Stimulated activated CD8-positive, alpha-beta memory T cell treated with anti-CD3 and anti-CD28 coated beads, Interleukin-15, amount 100 ng/mL, for 4 hours (primary cell): Measurements from ENCODE around the gene ZNF492.
"Not testable (repeated sequence)": the region's sequence is repeated elsewhere in the genome, so short reads cannot be mapped to it uniquely, and the experiment has no call there.

ENCODE experiments used
- DNase-seq, 2 donors: peaks; one replicate each; pipeline ENCODE4 v3.0.0-alpha.2; 2020; ENCODE audit warnings: low read depth in 2 of 2

Gene ZNF492

DNA sequence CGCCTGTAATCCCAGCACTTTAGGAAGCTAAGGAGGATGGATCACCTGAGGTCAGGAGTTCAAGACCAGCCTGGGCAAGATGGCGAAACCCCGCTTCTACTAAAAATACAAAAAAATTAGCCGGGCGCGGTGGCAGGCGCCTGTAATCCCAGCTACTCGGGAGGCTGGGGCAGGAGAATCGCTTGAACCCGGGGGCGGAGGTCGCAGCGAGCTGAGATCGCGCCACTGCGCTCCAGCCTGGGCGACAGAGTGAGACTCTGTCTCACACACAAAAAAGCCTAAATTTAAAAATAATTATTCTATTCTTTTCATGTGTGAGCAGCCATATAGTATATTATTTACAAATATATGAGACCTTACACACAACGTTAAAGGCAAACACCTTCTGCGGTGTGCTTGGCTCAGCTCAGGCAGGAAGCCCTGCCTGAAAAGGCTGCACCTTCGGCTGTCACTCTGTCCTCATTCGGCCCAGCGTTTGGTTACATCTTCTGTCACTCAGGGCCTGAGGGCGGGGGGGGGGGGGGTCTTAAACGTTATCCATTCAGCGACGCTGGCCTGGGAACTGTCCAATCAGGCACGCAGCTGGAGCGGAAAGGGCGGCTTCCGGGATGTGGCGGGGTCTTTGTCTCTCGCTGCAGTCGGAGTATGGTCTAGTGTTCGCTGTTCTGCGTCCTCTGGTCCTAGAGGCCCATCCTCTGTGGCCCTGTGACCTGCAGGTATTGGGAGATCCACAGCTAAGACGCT lies at the start of gene ZNF492:
ZNF492 (plus strand) TSS at position 619 of the 744 bp plus-strand sequence. CDS start 19,076 bp downstream, outside the sequence.
- peak; percentile 49 to 63 for DNase-seq

DNA sequence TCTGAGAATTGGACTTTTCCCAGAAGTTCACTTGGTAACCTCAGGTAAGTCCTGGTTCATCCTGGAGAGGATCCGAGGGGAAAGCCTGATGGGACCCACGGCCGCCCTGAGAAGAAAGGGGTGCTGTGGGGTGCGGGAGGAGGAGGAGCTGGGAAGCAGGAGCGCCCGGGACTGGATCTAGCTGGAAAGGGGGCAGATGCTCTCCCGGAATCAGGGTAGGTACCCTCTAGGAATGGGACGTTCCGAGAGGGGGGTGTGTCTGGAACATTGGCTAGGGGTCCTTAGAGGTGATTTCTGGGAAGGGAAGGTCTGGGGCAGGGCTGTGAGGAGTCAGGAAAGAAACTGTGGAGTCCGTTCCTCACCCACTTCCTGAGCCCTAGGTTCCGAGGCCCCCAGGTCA lies 38.7 kb upstream of the ZNF492 start:
- no peak for DNase-seq

DNA sequence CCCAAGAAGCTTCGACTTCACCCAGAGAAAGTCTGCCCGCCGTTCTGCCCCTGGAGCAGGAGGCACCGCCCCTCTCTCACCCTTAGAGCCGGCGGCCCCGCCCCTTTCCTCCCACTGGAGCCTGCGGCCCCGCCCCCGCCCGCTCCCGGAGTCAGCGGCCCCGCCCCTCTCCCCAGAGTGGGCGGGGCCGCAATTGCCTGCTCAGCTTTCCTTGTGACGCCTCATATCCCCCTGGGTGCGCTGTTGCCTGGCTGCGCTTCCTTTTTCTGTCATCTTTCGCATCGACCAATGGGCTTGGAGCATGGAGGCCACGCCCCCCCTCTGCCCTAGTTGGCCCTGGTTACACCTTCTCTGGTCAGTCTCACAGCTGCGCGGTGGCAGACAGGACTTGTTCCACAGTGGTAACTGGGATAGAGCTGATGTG lies 38.2 kb upstream of the ZNF492 start:
- no peak for DNase-seq

DNA sequence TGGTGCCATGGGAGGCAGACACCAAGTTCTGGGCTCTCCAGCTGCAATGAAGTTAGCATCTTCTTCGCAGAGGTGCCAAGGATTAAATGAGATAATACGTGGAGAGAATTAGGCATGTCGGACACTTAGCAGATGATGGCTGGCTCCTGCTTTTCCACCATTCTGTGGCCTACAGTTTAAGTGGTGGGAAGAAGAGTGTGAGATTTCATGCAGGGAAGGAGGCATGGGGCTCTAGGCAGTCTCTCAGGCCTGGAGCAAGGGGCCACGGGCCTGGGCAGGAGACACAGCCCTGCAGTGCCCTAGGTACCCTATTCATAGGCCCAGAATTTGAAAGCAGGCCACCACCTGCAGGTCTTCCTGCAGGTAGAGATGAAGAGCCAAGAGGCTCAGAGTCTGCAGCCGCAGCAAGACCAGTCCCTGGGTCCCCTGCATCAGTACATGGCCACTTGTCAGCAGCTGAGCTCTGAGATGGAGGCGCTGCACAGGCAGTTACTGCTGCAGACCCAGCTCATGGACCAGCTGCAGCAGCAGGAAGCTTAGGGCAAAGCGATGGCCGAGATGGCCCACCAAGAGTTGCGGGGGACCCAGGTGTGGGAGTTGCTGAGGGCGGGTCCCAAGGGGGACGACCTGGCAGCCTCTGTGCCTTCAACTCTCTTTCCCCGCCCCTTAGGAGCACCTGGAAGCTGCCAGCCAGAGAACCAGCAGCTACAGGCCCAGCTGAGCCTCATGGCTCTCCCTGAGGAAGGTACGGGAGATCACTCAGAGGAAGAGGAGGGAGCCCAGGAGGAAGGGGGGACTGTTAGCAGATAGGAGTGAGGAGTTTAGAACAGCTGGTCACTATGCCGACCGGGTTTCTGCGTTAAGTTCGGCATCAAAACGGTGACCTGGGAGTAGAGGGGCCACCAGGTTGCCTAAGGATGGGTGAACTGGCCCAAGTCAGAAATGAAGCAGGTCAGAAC lies 33.2 kb upstream of the ZNF492 start:
- DNase-seq: no peak

DNA sequence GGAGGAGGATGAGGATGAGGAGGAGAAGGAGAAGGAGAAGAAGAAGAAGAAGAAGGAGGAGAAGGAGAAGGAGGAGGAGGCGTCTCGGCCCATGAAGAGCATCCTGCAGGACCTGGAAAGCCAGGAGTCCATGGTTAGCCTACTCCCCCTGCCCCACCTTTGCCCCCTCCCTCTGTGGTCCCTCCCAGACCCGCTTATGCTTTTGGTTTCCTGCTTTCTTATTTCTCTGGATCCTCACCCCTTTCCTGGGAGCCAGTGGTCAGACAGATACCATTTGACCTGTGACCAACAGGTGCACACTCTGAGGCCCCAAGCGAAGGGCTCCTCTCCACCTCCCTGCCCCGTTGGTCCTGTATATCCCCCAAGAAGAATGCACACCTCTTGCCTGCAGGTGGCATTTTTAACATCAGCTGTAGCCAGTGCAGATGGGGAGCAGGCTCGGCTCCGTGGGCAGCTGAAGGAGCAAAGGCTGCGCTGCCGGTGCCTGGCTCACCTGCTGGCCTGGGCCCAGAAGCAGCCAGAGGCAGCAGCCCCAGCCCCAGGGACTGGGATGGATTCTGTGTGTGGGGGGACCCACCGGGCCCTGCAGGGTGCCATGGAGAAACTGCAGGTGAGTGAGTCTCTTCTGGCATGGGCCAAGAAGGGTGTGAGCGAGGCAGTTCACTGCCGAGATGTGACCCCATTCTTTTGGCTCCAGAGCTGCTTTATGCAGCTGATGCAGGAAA lies 32.1 kb upstream of the ZNF492 start:
- DNase-seq: no peak

DNA sequence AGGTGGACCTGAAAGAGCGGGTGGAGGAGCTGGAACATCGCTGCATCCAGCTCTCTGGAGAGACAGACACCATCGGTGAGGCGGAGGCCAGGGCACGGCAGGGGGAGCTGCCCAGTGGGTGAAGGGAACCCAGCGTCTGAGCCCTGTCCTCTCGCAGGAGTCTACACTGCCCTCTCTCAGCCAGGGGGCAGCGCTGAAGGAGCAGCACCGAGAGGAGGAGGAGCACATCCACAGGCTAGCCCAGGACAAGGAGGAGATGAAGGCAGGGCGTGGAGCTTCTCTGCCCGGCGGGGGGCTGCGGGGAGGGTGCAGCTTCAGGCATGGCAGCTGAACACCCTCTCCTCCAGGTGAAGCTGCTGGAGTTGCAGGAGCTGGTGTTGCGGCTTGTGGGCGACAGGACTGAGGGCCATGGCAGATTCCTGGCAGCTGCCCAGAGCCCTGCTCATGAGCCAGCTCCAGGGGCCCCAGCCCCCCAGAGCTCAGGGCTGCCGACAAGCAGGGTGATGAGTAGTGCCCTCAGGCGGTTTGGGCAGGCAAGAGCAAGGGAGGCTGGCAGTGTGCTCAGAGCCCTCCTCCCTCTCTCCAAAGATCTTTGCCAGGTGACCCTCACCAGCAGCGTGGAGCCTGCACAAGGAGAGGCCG lies 31.4 kb upstream of the ZNF492 start:
- no peak for DNase-seq

DNA sequence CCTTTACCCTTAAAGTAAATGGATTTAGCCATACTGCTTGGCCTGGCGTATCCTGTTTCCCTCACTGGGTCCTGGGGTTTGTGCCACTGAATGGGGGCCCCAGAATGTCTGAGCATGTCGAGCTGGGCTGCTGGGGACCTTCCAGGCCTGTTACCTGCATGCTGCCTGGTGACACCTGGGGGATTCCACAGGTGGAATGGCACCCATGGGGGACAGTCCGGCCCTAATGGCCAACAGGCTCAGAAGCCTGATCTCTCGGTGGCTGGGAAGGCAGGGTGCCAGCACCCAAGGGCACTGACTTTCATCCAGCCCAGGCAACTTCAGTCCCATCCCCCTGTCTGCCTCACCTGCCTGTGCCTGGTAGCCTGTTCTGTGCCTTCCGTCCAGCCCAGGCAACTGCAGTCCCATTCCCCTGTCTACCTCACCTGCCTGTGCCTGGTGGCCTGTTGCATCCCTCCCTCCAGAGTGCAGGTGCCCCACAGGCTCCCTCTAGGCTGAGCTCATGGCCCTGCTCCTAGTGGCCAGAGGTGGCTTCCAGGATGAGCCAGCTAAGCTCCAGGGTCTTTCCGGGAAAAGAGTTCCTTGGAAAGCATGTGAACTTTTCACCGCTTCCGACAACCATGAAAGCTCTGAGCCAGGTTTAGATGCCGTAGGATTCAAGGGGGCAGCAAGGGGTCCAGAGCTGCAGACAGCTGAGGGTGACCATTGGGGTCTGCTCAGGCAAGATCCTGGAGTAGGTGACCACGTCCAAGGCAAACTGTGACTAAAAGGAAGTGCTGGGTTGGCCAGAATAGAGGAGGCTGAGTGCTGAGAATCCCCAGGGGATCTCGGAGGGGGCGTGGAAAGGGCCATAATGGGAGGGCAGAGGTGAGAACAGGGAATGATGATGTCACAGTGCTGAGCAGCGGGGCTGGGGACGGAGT lies 30.3 kb upstream of the ZNF492 start:
- no peak for DNase-seq

DNA sequence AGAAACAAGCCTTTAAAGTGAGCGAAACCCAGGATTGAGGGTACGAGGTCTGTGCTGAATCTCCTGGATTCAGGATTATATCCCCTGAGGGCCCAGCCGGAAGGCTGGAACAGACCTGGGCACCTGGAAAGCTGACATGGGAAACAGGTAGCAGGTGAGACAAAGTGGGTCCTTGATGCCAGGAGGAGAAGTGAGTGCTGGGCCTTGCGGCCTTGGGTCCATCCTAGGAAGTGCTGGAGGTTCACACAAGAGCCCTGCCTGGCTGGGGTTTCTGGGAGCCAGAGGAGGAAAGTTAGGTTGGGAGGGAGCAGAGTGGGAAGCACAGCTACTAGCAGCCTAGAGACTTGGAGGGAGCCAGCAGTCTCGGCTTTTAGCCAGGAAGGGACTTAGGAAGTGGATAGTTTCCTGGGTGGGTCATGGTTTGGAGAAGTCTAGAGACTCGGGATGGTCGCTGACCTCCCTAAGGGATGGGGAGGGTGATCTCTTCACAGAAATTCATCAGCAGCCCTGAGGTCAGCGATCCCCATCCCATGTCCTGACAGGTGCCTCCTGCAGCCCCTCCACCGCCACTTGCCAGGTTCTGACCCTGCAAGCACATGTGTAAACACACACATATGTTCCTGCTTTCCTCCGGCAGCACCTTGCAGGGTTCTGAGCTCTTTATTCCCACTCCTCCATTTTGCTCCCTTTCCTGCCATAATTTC lies 29.4 kb upstream of the ZNF492 start:
- no peak for DNase-seq

DNA sequence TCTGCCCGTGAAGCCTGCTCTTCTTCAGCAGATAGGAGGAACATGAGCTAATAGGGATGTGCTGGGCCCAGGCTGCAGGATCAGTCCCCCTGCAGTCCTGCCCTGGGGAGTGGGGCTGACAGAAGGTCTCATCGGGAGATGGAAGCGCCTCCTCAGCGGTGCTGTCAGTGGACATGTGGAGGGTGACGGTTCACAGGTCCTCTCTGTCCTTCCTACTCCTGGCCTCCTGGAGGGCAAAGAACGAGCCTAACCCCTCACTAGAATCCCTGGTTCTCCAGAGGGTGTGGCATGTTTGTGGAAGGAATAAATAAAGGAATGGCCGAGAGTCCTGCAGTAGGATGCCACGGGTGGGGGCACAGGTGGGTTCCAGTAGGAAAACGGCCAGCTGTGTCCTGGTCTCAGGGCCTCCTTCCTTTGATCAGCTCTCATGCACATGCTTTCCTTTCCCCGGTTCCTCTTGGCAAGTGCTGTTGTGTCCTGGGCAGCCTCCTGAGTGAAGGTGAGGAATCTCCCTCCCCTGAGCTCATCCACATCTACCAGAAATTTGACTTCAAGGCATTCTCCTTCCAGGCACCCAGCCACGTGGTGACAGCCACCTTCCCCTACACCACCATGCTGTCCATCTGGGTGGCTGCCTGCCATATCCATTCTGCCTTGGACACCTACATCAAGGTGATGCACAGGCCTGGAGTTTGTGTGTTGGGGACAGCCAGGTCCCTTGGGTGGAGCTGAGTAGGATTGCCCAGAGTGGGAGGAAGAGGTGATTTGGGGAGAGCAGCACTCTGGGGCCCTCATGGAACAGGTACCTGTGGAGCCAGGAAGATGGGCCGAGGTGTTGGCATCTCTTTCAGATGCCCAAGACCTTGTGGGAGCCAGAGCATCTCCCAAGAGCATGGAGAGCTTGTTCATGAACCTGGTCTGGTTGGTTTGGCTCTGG lies 28.6 kb upstream of the ZNF492 start:
- no peak for DNase-seq

DNA sequence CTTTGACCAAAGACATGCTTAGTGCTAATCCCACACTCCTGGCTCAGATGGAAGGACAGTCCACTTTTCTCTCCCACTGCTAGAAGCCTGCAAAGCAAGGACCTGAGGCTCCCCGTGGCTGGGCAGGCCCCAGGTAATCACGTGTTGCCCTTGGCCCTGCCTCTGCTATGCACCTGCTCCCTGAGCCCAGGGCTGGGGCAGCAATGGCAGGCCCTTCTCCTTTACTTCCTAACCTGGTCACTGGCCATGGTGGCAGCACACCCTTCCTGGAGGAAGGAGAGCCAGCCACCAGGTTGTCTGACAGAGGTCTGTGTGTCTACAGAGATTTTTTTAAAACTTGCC lies 27.9 kb upstream of the ZNF492 start:
- DNase-seq: no peak

DNA sequence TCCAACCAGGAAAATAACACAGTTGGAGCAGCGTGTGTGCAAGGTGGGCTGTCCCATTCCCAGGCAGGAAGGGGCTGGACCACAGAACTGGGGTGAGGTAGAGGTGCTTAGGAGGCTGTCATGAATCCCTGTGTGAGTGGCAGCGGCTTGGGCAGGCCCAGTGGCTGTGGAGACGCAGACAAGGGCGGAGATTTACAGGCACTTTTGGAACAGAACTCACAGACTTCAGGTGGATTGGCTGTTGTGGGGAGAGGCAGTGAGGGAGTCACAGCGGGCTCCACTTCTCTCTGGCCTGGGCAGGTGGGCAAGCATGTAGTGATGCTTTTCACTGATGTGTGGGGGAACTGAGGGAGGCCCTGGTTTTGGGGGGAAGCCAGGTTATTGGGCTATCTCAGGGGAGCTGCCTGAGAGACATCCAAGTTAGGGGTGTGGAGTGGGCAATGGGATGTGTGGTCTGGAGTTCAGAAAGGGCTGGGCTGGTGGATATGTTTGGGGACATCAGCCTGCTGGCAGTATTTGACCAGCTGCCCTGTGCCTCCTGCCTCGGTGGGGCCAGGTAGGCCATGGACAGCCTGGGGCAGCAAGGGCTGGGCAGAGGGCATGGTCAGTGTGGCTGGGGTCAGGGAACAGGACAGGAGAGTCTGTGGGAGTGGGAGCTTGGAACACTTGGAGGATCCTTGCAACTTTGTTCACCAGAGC lies 27.0 kb upstream of the ZNF492 start:
- no peak for DNase-seq

DNA sequence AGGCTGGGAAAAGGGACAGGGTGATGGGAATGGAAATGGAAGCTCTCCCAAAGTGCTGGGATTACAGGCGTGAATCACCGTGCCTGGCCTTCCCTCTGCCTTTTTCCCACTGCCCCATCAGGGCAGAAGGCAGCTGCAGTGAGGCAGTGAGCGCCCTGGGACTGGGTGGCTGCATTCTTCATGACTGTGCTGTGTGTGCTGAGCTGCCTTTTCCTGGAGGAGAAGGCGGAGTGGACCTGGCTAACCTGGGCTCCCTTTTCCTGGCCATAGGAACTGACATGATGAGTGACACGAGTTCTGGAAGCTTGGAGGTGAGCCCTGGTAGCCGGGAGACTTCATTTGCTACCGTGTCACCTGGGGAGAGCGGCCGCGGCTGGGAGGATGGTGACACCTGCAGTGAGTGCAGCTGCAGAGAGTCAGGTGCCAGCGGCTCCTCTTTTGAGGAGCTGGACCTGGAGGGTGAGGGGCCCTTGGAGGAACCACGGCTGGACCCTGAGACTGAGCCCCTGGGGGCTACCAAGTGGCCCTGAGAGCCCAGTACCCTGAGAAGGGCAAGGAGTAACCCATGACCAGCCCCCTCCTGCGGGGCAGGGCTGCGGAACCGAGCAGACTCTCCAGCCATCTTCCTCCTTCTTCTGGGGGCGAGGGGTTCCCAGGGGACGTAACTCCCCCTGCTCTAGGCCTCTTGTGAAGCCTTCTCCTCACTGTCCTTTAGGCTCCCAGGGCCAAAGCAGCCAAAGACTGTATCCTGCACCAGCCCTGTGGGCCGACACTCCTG lies 26.3 kb upstream of the ZNF492 start:
- no peak for DNase-seq

DNA sequence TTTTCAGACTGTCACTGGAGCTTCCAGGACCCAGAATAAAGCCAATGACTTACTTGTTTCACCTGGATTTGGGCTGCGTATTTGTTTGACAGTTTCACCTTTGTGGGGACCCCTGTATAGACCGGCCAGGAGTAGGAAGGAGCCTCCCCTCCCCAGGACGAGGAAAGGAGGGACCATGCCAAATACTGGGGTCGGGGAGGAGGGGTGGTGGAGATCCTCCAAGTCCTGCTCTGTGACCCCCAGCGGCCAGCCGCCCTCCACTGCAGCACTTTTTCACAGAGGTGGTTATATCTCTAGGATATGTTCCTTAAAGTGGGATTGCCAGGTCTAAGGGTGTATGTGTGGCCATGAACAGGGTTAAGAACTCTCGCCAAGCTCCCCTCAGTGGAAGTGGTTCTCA lies 25.7 kb upstream of the ZNF492 start:
- no peak for DNase-seq

DNA sequence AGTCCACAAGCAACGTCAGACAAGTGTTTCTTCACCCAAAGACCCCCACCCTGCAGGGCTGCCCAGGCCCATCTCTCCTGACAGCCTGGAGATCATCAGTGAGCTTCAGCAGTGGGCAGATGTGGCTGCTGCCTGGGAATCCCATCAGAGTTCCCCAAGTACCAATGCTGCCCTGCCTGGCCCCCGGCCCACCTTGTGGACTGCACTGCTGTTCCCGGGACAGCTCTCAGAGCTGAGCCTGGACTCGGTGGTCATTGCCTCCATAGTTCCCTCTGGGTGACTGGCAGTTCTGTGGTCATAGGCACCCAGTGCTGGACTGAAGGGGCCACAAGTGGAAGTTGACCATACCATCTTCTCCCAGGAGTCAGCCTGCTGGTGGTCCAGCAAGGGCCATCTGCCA lies 24.5 kb upstream of the ZNF492 start:
- no peak for DNase-seq

DNA sequence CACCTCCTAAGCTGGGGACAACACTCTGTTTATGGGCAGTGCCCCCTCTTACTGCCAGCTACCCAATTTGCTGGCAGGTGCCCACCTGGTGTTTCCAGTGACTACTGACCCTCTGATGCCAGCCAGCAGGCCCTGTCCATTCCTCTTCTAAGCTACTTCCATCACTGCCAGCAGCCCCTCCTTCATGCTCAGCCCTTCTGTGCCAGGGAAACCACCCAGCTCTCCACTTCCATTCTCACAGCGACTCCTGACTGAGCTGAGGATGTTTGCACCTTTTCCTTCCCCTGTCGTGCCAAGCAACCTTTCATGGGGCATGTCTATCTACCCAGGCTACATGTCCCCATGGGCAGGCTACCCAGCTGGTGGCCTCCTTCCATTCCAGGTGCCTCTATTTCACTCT lies 24.0 kb upstream of the ZNF492 start:
- DNase-seq: no peak

DNA sequence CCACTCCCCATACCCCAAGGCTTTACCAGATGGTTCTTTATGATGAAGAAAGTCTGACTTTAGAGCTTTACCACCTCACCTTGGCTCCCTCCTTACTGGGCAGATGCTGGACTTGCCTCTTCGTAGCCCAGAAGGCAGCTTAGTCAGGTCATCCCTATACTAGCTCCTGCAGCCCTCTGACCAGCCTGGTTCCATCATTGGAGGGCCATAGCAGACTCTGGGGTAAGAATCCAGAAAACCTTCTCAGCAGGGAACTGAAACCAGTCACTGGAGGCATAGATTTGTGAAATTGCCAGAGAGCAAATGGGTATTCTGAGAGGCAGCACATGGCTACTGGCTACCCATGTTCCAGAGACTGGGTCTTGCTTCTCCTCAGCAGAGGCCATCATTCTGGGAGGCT lies 21.8 kb upstream of the ZNF492 start:
- DNase-seq: no peak

DNA sequence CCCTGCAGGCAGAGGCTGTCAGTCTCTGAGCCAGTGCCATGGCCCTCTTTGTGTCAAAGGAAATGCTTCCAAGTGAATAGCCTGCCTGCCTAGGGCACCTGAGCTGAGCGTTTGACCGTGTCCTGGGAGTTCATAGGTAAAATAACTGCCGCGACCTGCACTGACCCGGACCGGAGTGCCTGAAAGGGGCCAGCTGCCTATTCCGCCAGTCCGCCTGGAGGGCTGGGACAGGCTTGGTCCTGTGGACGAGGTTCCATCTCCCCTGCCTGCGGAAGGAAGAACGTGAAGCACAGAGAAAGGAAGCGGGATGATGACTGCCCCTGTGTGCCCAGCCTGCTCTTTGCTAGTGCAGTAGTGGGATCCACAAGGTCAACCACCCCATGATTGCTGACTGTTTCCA lies 17.5 kb upstream of the ZNF492 start:
- no peak for DNase-seq

DNA sequence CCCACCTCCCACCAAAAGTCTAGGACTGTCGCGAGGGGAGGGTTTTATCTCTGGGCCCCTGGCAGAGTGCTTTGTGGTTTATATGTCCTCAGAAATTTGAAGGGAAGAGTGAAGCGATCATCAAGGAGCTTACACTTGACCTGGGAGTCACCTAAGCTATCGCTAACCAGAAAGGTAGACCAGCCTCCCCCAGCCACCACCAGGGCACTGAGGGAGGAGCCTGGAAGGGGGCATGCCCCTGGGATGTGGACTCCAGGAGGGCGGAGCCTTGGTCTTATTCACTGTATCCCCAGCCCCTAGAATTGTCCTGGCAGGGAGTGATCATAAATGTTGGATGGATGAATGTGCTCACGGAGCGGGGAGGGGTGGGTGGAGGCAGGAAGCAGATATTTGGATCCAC lies 16.9 kb upstream of the ZNF492 start:
- DNase-seq: not testable (repeated sequence)
